Activated T-helper 1 cell treated with anti-CD3 and anti-CD28 coated beads, Interleukin-12 subunit alpha, Interleukin-12 subunit beta, Interleukin-2, Interleukin-4 antibody, amounts not matched to agents 30 ng/mL and 10 ng/mL and 1 ng/mL, durations not matched to agents 14 hours and 24 hours and 36 hours (primary cell): ENCODE data around the gene DPY19L1. TPM values are rescaled to one million over a fixed set of nuclear protein-coding genes. Genes with fewer than 3 reads are reported as not detected.
"Not testable (repeated sequence)": the region's sequence is repeated elsewhere in the genome, so short reads cannot be mapped to it uniquely, and the experiment has no call there.

Experiments
- DNase-seq: peaks from one replicate; pipeline ENCODE4 v3.0.0; 2021; ENCODE audit warnings: low spot score
- H3K27ac Mint-ChIP-seq: one replicate; pipeline ENCODE4 v1.8.0; 2021; ENCODE audit warnings: mild to moderate bottlenecking, mixed read lengths
- H3K27me3 Mint-ChIP-seq: one replicate; pipeline ENCODE4 v1.8.0; 2022; ENCODE audit warnings: mild to moderate bottlenecking, moderate library complexity, mixed read lengths; ENCODE audit not compliant: insufficient read depth
- H3K36me3 Mint-ChIP-seq: one replicate; pipeline ENCODE4 v1.8.0; 2021; ENCODE audit warnings: low read depth, mixed read lengths
- H3K4me1 Mint-ChIP-seq: one replicate; pipeline ENCODE4 v1.8.0; 2021; ENCODE audit warnings: low read depth, mixed read lengths
- H3K4me3 Mint-ChIP-seq: one replicate; pipeline ENCODE4 v1.8.0; 2021; ENCODE audit warnings: mild to moderate bottlenecking, moderate library complexity, mixed read lengths
- H3K9me3 Mint-ChIP-seq: one replicate; pipeline ENCODE4 v1.8.0; 2021; ENCODE audit warnings: mixed read lengths
- intact Hi-C: fragments of 100-400 bp; cut with micrococcal nuclease; formaldehyde crosslinking; loops from one replicate; pipeline ENCODE4 v1.15.1; 2024
- total RNA-seq: library from RNA; stranded (reverse); gene quantifications from 2 replicates; pipeline ENCODE4 v1.2.3, GENCODE V29; 2022

DPY19L1 gene
- total RNA-seq, 1 donor from 2014 or later, result 12.0 TPM

DNA sequence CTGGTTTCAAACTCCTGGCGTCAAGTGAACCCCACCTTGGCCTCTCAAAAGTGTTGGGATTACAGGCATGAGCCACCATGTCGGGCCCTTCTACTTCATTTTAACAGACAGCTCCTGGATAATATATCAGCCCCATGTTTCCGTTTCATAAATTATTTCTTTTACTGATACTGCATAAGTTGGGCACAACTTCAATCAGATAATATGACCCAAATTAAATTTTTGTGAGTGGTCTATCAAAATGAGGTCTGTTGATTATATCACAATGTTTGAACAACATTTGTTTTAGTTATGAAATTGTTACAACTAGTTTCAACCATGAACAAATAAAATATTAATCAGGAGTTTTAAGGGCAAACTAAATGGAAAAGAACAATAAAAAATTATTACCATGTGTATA is 70.8 kb downstream of the DPY19L1 start:
- H3K27me3 Mint-ChIP-seq, H3K27ac Mint-ChIP-seq, H3K36me3 Mint-ChIP-seq, intact Hi-C loops, H3K4me3 Mint-ChIP-seq, H3K4me1 Mint-ChIP-seq, H3K9me3 Mint-ChIP-seq, DNase-seq: not testable (repeated sequence)

DNA sequence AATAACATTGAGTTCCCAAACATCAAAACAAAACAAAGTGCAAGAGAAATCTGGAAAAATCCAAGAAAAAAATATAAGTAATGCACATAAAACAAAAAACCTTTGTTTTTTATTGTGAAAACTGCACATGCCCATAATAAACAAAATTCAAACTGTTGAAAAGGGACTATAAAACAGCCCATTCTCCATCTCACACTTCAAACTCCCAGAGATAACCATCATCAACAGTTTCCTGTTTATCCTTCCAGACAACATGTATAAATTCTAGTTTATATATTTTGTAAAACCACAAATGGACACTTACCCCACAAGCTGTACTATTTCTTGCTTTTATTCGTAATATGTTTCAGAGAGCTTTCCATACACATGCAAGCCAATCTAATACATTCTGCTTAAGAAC is 79.3 kb downstream of the DPY19L1 start:
- no peaks in the 10 kb centered on the region for H3K9me3 Mint-ChIP-seq
- no peak overlapping the region for H3K27ac Mint-ChIP-seq
- no peaks in the 10 kb centered on the region for H3K36me3 Mint-ChIP-seq
- intact Hi-C loops, result no loop called here
- DNase-seq, result no peak
- no peaks in the 10 kb centered on the region for H3K27me3 Mint-ChIP-seq
- H3K4me3 Mint-ChIP-seq, result no peak overlapping the region
- H3K4me1 Mint-ChIP-seq, result no peaks in the 10 kb centered on the region

DNA sequence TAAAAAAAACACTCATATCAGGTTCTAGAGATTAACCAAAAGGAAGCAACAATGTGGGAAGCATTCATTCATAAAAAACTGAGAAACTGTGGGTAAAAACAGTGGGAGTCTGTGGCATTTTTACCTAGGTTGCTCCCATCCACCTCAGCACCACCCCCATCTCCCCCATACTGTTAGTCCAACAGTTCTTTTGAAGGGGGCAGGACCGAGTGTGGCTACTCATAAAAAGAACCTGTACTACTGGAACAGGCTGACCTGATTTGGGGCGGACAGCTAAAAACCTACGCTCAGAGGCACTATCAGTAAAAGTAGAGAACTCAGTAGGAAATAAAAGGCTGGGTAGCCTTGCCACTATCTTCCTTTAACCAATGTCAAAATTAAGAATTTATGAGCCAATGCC is 84.5 kb downstream of the DPY19L1 start:
- no peak overlapping the region for H3K27ac Mint-ChIP-seq
- no peaks in the 10 kb centered on the region for H3K36me3 Mint-ChIP-seq
- intact Hi-C loops, result no loop called here
- DNase-seq, result no peak
- H3K4me1 Mint-ChIP-seq, result no peaks in the 10 kb centered on the region
- H3K4me3 Mint-ChIP-seq, result no peak overlapping the region
- no peaks in the 10 kb centered on the region for H3K9me3 Mint-ChIP-seq
- no peaks in the 10 kb centered on the region for H3K27me3 Mint-ChIP-seq

DNA sequence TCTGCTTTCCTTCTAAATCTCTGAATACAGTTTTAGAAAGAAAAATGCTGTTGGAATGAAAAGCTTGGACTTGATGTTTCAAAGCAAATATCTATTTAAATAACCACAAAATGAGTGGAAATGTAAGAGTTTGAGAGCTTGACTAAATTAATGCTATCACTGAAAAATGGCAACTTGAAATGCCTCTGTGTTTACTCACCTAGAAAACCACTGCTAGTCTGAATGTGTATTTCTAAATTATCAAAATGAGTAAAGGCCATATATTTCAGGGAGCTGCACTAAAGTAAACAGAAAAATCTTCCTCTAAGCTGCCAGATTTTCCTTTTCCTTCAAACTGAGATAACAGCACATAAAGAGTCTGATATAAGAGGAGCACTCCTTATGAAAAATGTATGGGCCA is 87.9 kb downstream of the DPY19L1 start:
- Mint-ChIP-seq H3K36me3 (no peaks in the 10 kb centered on the region), H3K4me3 (no peak overlapping the region), H3K27me3 (no peaks in the 10 kb centered on the region), H3K27ac (no peak overlapping the region), H3K4me1 (no peaks in the 10 kb centered on the region), H3K9me3 (no peaks in the 10 kb centered on the region)
- DNase-seq, result no peak
- intact Hi-C loops, result no loop called here

DNA sequence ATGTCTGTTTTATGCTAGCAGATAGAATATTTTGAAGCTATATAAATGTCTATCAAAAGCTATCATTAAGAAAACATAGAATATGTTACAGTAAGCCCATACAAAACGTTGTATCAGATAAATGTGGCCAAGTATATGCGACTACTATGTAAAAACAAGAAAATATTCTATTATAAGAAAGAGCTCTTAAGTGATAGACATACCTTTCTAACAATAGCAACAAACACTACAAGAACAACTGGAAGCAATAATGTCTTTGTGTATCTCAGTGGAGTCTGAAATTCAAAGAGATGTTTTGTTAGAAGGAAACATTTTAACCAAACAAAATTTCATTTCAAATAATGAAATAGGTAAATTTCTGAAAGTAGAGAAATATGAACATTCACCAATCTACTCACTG is 89.9 kb downstream of the DPY19L1 start:
- H3K9me3 Mint-ChIP-seq, H3K27ac Mint-ChIP-seq, intact Hi-C loops, H3K4me1 Mint-ChIP-seq, H3K36me3 Mint-ChIP-seq, DNase-seq, H3K27me3 Mint-ChIP-seq, H3K4me3 Mint-ChIP-seq: not testable (repeated sequence)

DNA sequence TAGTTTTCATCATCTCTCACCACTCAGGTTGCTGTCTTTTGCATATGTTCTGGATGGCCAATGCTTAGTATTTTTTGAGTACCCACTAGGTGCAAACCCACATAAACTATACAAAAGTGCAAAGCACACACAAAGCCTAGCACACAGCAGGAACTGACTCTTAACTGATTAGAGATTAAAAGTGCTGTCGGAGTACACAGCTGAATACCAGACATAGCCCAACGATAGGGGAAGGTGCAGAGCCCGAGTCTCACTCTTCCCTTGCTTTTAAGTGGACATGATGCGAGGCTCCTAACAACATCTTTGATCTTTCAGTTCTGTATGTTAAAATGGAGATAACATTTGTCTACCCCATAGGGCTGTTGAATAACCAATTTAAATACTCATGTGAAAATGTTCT is 90.8 kb downstream of the DPY19L1 start:
- no peak for DNase-seq
- Mint-ChIP-seq H3K4me3 (no peak overlapping the region), H3K4me1 (no peaks in the 10 kb centered on the region), H3K36me3 (no peaks in the 10 kb centered on the region), H3K27me3 (no peaks in the 10 kb centered on the region), H3K9me3 (no peaks in the 10 kb centered on the region), H3K27ac (no peak overlapping the region)
- intact Hi-C loops, result no loop called here

DNA sequence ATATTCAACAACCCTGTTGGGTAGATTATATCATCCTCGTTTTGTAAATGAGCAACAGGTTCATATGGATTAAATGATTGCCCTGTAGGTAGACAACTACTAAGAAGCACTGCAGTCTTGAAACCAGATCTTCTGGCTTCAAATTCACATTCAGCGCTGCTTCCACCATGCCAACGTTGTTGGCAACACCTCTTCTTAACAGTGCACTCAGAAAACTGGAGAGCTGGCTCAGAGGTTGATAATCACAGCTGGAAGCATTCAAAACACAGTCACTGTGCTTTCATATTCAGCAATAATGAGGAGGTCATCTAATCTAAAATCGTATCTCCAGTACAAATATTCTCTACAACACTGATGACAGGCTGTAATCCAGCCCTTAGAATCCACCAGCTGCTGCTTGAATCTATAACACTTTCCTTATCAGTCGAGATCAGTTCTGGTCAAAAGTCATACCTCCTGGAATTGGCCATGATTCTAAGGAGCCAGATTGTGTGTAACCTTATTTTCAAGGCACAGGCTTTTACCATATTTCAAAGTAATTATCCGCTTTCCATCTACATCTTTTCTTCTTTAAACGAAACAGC is 91.3 kb downstream of the DPY19L1 start:
- H3K4me1 Mint-ChIP-seq, intact Hi-C loops, DNase-seq, H3K4me3 Mint-ChIP-seq, H3K27me3 Mint-ChIP-seq, H3K27ac Mint-ChIP-seq, H3K36me3 Mint-ChIP-seq, H3K9me3 Mint-ChIP-seq: not testable (repeated sequence)

DNA sequence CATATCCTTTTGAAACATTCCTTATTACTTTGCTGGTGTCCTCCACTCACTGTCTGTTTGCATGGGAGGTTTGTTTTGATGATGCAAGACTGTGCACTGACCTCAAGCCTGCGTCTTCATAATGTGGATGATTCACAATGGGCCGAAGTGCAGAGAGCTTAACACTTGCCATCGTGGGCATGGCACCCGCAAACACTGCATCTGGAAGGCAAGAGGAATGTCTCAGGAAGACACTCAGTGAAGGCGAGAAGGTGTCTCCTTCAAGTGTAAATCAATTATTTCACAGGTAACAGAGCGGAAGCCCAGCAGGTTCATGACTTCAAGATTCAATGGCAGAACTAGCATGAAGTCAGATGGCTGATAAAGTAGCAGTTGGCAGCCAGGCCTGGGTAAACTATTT is 98.1 kb downstream of the DPY19L1 start:
- H3K4me1 Mint-ChIP-seq, result no peaks in the 10 kb centered on the region
- DNase-seq, result no peak
- intact Hi-C loops, result no loop called here
- no peak overlapping the region for H3K27ac Mint-ChIP-seq
- no peak overlapping the region for H3K4me3 Mint-ChIP-seq
- no peaks in the 10 kb centered on the region for H3K9me3 Mint-ChIP-seq
- H3K36me3 Mint-ChIP-seq, result peaks cover 12% of the 10 kb centered on the region
- peaks cover 1% of the 10 kb centered on the region for H3K27me3 Mint-ChIP-seq

DNA sequence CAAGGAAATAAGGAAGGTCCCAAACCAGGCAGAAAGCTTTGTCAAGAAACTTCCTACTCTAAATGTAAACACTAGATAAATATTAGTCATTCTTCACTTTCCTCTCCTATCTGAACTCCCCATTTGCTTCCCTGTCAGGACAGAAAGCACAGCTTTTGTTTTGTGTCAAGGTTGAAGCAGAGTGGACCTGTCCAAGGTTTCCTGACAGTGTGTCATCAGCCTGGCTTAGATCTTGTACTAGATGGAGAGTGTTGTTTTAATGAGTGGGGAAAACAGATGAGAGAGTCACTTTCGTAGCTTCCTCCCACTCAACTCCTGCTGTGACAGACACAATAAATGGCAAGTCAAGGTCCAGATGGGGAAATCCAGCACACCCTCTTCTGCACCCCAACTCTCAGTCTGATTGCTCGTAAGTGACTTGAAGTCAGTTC is 101.5 kb downstream of the DPY19L1 start:
- not testable (repeated sequence) for H3K9me3 Mint-ChIP-seq, H3K27me3 Mint-ChIP-seq, H3K4me1 Mint-ChIP-seq

DNA sequence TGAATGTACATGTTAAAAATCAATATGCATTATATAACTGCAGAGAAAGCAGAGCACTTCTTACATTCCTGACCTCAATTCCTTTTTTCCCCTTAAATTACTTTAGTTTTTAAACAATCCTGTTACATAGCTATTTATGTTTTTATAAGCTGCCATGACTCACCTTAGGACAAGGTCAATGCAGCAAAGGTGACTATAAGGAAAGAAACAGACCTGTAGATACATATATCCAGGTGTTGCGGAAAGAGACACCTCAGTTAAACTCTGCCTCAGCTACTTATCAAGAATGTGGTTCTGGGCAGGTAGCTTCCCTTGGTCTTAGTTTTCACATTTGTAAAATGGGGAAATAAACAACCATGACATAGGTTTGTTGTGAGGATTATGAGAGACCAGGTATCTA is 105.5 kb downstream of the DPY19L1 start:
- DNase-seq, result no peak
- no peak overlapping the region for H3K27ac Mint-ChIP-seq
- H3K36me3 Mint-ChIP-seq, result no peaks in the 10 kb centered on the region
- intact Hi-C loops, result no loop called here
- H3K9me3 Mint-ChIP-seq, result no peaks in the 10 kb centered on the region
- H3K4me3 Mint-ChIP-seq, result no peak overlapping the region
- H3K27me3 Mint-ChIP-seq, result no peaks in the 10 kb centered on the region
- H3K4me1 Mint-ChIP-seq, result no peaks in the 10 kb centered on the region

More for the DNA sequence above, 101.5 kb downstream of the DPY19L1 start:
- H3K27ac Mint-ChIP-seq, intact Hi-C loops, H3K4me3 Mint-ChIP-seq, DNase-seq: not testable (repeated sequence)
- H3K36me3 Mint-ChIP-seq, result peaks cover 12% of the 10 kb centered on the region

DNA sequence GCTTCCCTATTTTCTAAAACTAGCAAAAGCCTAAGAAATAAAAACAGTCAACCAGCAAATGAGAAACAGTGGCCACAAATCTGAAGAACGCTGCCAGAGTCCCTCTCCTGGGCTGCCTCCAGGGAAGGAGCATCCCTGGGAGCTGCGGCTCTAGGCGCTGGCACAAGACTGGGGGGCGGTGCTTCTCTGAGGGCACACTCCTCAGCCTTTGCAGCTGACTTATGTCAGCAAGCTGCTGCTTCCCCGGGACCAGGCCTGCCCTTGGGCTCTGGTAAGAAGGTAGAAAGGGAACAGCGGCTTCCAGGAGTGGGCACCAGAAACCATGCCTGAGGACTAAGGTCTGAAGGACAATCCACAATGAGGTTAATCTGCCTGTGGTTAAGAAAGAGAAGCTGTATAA is 107.5 kb downstream of the DPY19L1 start:
- DNase-seq, H3K27ac Mint-ChIP-seq, H3K36me3 Mint-ChIP-seq, H3K4me1 Mint-ChIP-seq, H3K9me3 Mint-ChIP-seq, intact Hi-C loops, H3K4me3 Mint-ChIP-seq, H3K27me3 Mint-ChIP-seq: not testable (repeated sequence)

DNA sequence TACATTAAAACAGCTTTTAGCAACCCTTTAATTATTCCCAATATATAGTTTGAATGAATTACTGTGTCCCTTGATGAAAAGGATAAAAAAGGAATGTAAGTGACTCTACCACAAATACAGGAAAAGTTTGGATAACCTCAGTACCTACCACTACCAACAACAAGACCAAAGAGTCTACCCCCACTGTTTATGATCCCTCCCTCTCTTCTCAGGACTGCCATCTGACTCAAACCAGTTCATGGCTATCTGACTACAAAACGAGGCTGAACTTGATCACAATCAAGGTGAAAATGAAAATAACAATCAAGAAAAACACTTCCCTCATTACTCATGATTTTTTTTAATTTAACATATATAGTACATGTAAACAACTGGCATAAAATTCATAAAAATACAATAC is 108.7 kb downstream of the DPY19L1 start:
- no peak for DNase-seq
- Mint-ChIP-seq H3K4me1 (no peaks in the 10 kb centered on the region), H3K4me3 (no peak overlapping the region), H3K27ac (no peak overlapping the region), H3K36me3 (no peaks in the 10 kb centered on the region), H3K9me3 (no peaks in the 10 kb centered on the region), H3K27me3 (no peaks in the 10 kb centered on the region)
- intact Hi-C loops, result loop anchor here (1.0 kb wide), 1 partner anchor 105 kb away; no protein-coding TSS in a partner anchor

DNA sequence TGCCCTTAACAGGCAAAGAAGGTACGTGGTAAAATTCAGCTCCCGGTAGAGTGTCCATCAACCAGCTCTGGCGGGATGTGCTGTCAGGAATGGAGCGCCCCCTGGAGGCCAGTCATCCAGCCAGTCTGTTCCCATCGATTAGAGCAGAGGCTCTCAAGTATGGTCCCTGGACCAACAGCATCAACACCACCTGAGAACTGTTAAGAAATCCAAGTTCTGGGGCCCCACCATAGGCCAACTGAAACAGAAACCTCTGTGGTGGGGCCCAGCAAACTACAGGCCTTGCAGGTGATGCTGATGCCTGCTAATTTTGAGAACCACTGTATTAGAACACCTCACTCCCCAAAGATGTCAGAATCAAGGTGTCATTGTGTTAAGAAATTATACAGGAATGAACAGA is 109.2 kb downstream of the DPY19L1 start:
- Mint-ChIP-seq H3K27ac (no peak overlapping the region), H3K27me3 (no peaks in the 10 kb centered on the region), H3K9me3 (no peaks in the 10 kb centered on the region), H3K36me3 (no peaks in the 10 kb centered on the region), H3K4me3 (no peak overlapping the region), H3K4me1 (no peaks in the 10 kb centered on the region)
- DNase-seq, result peak; percentile 5
- intact Hi-C loops, result loop anchor here (1.0 kb wide), 1 partner anchor 105 kb away; no protein-coding TSS in a partner anchor

DNA sequence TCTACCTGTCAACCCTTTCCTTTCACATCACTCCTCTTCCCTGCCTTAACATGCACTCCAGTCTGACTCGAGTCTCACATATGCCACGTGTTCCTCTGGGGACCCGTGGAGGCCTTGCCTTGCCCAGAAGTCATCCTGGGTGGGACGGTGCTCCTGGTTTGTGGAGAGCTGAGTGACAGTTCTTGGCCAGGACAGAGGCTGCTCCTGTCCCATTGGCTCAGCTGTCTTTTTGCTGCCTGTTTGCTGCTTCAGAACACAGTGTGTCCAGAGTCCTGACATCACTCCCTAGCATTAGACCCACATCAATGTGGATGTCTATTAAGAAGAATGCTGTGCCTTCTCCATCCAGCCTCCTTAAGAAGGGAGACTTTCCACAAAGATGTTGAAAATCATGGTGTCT is 116.8 kb downstream of the DPY19L1 start:
- H3K4me1 Mint-ChIP-seq, H3K27ac Mint-ChIP-seq, H3K9me3 Mint-ChIP-seq, intact Hi-C loops, H3K27me3 Mint-ChIP-seq, DNase-seq, H3K4me3 Mint-ChIP-seq, H3K36me3 Mint-ChIP-seq: not testable (repeated sequence)
